NCI-H345 treated with DMSO at 0.1 percent for 48 hours (cell line): ENCODE data around the gene CAMK1D.
"Not testable (repeated sequence)": the region's sequence is repeated elsewhere in the genome, so short reads cannot be mapped to it uniquely, and the experiment has no call there.

ENCODE experiments used
- DNase-seq: peaks from one replicate; lab custom pipeline; 2025; ENCODE audit not compliant: unreplicated experiment; lab: John Stamatoyannopoulos, UW

CAMK1D gene

DNA sequence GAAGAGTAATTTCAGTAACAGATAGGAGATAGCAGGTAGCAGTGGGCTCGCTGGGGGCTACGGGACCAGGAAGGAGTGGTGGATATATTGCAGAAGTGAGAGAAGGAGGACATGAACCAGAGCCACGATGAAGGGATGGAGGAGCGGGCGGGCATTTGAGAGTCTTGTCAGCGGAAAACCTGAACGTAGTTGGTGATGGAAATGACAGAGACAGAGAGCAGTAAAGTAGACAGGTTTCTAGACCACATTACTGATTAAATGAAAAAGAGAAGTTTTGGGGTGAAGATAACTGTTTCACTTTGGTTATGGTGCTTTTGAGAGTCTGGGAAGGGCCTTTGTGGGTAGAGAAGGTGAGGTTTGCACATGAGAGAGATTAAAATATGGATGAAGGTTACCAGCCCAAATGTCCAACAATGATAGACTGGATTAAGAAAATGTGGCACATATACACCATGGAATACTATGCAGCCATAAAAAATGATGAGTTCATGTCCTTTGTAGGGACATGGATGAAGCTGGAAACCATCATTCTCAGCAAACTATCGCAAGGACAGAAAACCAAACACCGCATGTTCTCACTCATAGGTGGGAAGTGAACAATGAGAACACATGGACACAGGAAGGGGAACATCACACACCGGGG is 196.9 kb downstream of the CAMK1D start:
- not testable (repeated sequence) for DNase-seq

DNA sequence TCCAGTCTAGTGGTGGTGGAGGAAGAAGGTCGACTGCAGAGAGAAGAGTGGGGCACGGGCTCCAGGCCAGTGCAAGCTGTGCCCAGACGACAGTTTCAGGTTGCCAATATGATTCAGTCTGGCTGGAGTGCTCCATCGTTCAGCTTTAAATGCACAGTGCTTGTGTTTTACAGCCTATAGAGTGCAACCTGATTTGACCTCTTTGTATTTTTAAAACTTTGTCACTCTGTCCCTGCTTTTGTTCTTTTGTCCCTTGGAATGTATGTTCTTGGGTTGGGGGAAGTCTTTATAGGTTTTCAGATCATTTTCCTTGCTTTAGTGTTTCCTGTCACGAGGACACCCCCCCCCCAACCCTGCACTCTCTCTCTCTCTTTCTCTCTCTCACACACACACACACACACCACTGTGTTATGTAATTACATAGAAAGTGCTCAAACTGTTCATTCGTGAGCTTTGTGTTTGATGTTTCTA is 198.0 kb downstream of the CAMK1D start:
- no peak for DNase-seq

DNA sequence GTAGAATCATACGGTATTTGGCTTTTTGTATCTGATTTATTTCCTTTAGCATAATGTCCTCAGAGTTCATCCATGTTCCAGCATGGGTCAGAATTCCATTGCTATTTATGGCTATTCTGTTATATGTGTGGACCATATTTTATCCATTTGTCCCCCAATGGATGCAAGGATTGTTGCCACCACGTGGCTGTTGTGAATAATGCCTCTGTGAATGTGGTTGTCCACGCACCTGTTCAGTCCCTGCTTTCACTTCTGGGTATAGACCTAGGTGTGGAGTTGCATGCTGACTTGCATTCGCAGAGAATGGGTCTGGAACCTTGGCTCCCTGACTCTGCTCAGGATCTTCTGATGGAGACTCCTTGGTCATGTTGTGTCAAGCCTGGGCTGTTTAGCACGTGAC is 199.9 kb downstream of the CAMK1D start:
- DNase-seq = no peak

DNA sequence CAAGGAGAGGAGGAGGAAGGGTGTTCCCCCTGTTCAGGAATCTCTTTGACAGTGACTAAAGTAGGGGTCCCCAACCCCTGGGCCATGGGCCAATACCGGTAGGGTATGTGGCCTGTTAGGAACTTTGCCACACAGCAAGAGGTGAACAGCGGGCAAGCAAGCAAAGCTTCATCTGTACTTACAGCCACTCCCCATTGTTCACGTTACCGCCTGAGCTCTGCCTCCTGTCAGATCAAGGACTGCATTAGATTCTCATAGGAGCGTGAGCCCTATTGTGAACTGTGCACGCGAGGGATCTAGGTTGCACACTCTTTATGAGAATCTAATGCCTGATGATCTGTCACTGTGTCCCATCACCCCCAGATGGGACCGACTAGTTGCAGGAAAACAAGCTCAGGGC is 201.6 kb downstream of the CAMK1D start:
- no peak for DNase-seq

DNA sequence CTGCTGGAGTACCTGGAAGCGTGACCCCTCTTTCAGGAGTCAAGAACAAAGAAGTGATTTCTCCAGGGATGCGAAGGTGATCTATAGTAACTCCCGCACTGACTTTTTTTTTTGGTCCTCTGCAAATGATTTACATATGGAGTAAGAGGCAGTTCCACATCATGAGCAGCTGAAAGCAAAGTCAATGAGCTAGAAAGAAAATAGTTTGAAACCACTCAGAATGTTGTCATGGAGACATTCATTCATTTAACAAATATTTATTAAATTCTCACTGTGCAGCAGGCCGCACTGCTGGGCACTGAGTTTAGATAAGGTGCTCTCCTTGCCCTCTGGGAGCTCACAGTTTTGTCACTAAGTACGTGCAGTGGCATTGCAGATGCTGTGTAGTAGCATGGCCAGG is 206.7 kb downstream of the CAMK1D start:
- DNase-seq = peak; percentile 51

DNA sequence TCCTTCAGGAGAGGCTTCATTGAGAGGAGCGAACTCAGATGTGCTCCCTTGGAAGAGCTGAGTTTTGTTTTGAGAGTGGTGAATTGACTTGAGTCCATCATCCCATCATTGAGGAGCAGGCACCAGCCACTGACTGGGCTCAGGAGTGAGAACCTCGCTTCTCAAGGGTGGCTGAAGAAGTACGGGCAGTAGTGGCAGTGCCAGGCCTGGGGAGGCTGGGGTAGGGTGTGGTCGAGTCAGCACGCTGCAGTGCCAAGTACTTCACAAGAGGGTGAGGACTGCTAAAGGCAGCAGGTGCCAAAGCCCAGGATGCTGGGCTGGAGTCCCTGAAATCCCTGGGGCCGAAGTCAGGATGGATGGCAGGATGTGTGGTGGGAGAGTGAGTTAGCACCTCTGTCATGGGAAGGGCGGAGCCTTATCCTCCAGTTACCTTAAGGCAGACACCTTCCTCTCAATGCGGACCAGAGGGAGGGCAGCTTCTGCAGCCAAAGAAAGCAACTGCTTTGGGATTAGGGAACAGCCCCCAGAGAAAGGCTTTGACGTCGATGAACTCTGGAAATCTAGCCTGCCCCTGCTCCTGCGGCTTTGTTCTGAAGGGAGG is 210.3 kb downstream of the CAMK1D start:
- DNase-seq = peak; percentile 51

DNA sequence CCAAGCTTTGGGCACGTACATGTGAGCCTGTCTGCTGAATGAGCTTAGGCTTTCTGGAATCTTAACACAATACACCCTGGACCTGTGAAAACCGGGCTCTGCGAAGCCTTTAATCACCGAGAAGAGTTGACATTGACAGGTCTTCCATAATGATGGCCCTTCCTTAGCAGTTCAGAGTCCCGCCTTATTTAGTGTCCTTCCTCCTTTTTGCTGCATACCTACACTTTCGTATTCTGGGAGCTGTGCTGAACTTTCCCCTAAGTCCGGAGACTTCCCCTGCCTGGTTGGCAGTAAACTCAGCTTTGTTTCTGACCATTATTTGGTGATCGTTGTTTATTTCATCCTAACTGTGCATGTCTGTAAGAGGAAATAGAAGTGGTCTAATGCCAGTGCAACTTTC is 212.0 kb downstream of the CAMK1D start:
- DNase-seq = no peak

DNA sequence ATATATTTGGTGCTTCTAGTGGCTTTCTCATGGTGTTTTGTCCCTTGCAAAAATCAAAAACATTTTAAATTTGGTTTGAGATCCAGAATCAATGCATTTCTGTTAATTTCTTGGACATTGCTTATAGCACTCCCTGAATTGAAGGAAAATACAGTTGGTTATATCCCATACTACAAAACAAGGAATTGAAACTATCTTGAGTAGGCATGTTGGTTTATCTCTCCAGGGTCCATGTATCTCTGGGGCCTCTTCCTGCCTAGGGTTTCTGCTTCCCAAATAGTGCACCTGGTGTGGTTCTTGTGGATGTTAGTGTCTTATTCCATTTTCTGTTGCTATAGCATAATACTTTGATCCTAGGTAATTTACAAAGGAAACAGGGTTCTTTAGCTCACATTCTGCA is 212.4 kb downstream of the CAMK1D start:
- DNase-seq = no peak

DNA sequence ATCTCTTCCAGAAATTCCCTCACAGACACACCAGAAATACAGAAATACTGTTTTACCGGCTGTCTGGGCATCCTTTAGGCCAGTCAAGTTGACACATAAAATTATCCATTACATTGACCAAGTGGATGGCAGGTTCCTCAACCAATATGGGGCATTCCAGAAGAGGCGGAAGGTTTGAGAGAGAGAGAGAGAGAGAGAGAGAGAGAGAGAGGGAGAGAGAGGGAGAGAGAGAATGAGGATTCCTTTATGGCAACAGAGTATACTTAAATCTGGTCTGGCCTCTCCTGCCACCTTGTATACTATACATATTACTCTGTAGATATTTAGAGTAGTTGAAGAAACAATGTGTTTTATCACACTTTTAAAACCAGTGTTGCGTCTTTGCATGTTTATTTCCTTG is 214.1 kb downstream of the CAMK1D start:
- no peak for DNase-seq

DNA sequence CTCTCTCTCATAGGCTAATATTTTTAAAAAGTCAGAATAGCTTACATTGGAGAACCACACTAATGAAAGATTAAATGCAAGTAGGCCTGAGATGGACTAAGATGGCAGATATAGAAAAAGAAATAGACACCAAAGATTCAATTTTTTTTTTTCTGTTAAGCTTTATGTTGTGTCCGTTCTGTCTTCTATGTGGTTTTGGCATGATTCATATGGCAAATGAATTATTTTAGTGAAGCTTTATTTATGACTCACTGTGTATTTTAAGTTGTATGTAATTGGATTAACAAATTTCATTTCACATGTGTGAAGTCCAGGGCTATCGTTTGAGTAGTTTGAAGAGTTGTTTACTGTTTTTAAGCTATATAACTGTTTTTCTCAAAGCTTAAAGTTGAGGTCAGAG is 214.8 kb downstream of the CAMK1D start:
- no peak for DNase-seq

DNA sequence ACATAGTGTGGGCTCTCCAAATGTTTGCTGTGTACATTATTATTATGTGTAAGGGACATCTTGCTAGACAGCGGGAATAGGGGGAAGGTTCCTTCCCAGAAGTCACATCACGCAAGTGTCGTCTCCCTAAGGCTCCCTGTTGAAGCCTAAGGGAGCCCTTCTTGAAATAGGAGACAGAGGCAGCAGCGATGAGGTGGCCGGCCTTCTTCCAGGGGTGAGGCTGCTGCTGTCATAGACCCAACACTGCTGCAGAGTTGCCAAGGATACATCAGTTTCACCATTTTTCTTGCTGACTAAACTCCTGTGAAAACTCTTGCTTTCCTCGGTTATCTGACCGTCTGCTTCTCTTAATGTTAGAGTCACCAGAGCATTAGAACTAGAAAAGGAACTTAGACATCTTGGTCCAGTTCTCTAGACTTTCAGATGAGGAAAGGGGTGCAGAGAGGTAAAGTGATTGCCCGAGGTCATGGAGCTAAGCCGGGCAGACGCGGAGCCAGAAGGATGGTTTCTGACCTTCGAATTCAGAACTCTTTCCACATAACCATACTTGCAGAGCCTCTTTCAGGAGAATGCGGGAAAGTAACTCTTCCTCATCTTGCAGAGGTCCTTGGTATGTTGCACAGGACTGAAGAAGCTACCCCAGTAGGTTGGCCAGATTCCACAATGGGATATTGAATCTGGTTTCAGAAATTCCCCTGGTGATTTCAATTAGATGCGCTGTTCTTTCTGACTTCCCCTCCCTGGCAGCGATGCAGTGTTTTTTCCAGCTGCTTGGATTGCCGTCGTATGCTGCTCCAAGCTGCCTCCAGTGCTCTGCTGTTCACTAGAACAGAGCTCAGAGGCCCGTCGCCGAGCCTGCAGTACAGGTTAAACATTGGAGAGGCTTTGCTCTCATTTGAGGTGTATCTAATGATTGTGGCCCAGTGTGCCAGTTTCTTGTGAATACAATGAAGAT is 217.1 kb downstream of the CAMK1D start:
- DNase-seq = no peak

DNA sequence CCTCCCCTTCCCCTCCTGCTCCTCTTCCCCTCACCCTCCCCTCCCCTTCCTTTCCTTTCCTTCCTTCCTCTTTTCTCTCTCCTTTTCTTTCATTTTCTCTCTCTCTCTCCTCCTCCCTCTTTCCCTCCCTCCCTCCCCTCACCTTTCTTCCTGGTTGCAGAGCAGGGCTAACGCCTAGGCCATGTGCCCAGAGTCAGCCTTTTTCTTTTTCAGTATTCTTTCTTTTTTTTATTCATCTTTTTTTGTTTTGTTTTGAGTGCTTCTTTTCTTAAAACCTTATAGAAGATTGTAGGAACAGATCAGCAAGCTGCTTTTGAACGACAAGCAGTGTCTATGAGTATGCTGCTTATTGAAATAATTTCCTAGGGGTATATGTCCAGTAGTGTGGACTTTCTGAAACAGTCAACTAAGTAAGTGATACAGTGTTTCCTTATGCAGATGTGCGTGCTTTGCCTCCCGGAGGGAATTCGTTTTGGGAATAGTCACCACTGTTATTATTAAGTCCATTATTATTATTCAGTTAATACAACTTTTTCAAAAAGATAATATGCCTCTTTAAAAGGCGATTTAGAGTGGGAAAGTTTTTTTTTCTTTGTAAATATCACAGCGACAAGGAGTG is 219.2 kb downstream of the CAMK1D start:
- DNase-seq = no peak

DNA sequence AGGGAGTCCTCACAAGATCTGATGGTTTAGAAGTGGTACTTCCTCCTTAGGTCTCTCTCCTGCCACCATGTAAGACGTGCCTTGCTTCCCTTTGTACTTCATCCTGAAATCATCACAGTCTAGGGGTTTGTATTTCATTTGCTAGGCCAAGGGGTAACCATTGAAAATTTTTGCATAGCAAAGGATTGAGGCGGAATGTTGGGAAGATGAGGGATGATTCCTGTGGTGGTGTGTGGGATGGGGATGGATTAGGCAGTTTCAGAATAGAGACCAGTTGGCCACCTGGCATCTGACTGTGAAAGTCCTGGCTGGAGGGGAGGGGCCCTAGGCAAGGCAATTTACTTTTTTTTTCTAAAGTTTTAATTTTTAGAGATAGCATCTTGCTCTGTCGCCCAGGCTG is 222.9 kb downstream of the CAMK1D start:
- DNase-seq = no peak

DNA sequence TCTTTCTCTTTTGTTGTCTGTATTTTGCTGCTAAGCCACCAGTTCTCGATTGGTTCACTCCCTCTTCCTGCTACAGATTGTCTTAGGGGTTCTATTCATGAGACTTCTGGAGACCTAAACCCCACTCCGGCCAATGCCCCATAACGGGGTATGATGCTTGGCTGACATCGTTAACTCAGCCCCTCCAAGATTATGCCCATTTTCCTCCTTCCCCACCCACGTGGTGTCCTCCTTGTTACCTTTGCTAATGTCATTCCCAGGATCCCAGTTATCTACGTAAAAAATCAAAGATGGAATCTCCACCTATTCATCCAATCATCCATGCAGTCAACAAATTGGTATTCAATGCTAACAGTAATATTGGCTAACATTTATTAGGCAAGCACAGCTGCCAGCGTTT is 228.3 kb downstream of the CAMK1D start:
- DNase-seq = no peak

DNA sequence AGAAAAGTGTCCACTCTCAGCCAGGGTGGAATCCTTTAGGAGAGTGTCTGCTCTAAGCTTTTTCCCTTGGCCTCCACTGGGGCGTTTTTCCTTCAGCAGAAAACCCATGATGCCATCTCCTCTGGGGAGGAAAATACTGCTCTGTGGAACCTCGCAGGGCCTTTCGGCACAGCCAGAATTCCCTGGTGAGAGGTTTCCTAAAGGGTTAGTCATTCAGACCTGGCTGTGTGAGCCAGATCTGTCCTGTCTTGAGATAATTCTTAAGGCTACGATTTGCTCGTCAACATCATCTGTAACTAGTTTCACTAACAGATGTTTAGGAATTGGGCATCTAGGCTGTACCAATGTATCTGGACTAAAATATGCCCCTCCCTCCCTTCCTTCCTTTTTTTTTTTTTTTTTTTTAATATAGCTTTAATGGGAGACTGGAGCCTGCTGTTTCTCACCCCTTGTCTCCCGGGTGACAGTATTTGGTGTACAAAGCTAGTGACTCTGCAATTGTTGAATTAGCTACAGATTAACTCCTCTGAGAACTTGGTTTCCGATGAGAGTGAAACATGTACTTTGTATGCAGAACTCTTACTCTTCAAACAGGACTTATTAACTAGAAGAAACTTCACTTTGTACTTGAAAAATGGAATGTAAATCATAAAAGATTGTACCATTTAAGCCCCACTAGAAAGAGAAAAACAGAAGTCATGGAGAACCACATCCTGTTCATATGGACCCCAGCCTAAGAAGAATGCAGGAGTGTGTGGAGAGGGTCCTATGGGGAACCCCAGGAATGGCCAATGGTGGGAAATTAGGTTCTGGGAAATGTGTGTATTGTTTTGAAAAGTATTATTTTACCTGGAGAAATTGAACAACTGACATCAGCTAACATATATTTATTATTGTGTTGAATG is 230.9 kb downstream of the CAMK1D start:
- DNase-seq = no peak

DNA sequence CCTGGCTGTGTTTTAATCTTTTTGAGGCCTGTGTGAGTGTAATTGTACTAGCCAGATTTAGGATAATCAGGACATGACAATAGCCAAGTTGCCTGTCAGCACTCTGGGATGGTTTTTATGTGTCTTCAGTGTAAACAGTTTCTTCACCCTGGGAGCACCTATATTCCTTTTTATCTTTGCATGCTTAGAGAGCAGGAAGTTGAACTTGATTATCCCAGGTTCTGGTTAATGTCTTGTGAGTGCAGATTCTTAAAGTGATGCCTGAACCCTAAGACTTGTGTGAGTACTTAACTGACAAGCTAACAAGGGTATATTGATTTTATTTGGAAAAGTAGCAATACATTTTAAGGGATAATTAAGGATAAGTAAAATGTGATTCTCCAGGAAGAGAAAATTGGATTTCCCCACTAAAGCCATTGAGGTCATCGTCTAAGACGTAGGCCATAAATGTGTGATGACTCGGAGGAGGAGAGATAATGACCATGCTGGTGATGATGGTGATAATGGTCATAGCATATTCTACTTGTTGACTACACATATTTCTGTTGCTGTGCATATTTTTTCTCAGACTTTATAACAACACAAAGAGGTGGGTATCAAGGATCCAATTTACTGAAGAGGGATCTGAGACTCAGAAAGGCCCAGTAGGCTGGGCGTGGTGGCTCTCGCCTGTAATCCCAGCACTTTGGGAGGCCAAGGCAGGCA is 234.7 kb downstream of the CAMK1D start:
- DNase-seq = no peak

DNA sequence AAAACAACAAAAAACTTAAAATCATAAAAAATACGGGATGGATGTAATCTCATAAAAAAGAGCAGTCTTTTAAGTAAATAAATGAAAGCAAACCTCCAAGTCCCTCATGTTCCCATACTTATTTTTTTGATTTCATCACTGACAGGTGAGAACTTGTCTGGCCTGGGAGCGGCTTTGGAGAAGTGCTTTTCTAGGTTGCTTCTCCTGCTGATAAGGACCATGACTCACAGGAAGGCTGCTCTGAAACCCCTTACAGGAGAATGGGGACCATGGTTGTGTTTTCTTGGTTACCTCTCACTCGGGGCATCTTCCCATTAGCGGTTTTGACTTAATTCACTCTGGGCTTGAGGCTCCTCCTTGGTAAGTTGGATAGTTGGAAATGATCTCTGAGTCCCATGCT is 237.4 kb downstream of the CAMK1D start:
- DNase-seq = no peak

DNA sequence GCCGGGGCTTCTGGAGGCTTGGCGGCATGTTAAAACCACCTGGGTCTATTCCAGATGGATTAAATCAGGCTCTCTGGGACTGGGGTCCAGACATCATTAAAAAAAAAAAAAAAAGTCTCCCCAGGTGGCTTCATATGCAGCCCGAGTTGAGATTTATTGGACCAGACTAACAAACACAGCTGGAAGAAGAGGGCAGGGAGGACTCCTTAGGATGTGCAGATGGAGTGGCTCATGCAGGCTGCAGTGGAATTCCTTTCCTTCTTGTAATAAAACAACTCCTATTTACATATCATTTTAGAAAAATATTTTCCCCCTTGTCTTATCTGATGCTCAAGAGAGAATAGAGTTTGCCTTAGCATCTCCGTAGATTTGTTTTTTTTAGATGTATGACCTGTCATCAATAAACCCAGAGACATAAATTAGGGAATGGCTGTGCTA is 238.1 kb downstream of the CAMK1D start:
- no peak for DNase-seq

DNA sequence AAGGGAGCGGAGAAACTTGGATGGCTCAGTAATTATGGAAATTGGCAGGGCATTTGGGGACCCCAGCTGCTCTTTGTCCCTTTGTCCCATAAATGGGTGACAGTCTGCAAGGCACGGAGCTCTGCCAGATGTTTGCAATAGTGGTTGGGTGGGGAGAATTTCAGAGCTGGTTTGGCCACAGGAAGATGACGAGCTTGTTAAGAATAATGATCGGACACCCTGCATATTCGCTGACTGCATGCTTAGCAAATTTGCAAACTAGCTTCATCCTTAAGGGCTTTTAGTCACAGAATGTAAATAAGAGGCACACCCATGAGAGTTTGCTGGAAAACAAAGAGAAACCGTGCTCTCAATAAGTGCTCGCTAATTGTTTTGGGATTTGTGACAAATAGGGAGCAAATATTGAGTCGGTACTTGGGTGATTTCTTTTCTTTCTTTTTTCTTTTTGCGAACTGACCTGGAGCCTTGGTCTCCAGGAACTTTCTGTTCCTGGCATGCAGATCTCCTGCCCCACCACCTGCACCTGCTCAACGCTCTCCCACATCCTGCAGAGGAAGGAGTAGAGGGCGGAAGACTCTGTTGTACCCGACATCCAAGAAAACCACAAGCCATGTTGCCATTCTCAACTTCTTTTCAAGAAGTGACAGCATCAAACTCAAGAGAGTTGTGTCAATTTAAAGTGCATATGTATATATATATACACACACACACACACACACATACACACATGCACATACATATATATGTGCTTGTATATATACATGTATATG is 238.9 kb downstream of the CAMK1D start:
- DNase-seq = peak; percentile 50
